Activated CD8-positive, alpha-beta memory T cell treated with anti-CD3 and anti-CD28 coated beads, Interleukin-2, amount 50 U/mL, for 48 hours (primary cell): ENCODE data around the gene DNAH3.
A peak's percentile ranks its signal among the peaks of the same experiment; 100 is the strongest.

Experiments used
- DNase-seq: peaks from one replicate; pipeline ENCODE4 v3.0.0-alpha.2; 2020

The DNAH3 gene

DNA sequence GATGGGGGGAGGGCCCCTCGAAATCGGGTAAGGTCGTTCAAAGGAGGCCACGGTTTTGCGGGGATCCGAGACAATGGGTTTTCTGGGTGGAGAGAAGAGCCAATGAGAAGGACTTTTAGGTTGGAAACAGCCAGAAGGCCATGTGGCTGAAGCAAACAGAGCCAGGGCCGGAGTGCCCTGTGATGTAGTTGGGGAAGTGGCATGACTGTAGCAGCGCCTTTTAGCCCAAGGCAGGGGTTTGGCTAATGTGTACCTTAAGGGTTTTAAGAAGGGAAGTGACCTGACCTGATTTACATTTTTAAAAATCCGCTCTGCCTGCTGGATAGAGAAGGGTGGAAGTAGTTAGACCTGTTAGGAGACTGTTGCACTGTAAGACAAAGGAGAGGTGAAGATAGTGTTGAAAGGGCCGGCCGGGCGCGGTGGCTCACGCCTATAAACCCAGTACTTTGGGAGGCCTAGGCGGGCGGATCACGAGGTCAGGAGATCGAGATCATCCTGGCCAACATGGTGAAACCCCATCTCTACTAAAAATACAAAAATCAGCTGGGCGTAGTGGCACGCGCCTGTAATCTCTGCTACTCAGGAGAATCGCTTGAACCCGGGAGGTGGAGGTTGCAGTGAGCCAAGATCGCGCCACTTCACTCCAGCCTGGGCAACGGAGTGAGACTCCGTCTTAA lies 249.1 kb downstream of the DNAH3 start:
- peak; percentile 62 for DNase-seq

- DNase-seq: no peak
These were observed 249.6 kb downstream of the DNAH3 start for GRCh38 chr16:20901068-20901435.

DNA sequence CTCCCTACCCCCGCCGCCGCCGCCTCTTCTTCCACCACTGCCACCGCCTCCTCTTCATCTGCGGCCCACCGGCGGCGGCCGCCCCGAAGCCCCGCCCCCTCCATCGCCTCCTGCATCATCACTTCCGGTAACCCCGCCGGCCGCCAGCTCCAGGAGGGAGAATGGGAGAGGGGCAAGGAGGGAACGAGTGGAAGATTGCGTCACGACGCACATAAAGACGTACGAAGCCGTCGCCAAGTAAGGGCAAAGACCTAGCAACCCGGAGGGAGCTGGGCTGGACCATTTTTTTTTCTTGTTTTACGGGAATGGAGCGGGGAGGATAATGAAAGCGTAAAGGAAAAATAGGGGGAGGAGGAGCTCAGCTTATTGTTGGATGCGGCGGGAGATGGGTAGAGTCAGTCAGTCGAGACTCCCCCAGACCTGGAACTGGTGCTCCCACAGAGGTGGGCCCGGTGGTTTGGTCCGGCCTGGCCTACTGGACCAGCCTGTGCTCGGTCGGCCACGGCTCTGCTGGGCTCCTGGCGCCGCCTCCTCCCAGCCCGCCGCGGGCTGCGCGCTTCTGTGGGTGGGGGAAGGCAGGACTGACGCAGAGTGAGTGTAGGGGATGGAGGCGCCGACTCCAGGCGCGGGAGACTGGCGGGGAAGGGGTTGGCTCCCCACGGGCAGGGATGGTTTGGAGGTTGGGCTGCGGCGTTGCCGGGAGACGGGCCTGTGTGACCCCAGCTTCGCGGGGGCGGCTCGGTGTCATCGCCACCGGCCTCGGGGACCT lies 250.2 kb downstream of the DNAH3 start, which contains the start of the genes DCUN1D3 and LYRM1:
Gene DCUN1D3, minus strand, starts transcription at position 60 of the 769 bp plus-strand sequence. CDS start 37,820 bp downstream, outside the sequence.
Gene LYRM1, plus strand, starts transcription at position 473 of the 769 bp plus-strand sequence. CDS start 14,785 bp downstream, outside the sequence.
- DNase-seq: peak; percentile 94

DNA sequence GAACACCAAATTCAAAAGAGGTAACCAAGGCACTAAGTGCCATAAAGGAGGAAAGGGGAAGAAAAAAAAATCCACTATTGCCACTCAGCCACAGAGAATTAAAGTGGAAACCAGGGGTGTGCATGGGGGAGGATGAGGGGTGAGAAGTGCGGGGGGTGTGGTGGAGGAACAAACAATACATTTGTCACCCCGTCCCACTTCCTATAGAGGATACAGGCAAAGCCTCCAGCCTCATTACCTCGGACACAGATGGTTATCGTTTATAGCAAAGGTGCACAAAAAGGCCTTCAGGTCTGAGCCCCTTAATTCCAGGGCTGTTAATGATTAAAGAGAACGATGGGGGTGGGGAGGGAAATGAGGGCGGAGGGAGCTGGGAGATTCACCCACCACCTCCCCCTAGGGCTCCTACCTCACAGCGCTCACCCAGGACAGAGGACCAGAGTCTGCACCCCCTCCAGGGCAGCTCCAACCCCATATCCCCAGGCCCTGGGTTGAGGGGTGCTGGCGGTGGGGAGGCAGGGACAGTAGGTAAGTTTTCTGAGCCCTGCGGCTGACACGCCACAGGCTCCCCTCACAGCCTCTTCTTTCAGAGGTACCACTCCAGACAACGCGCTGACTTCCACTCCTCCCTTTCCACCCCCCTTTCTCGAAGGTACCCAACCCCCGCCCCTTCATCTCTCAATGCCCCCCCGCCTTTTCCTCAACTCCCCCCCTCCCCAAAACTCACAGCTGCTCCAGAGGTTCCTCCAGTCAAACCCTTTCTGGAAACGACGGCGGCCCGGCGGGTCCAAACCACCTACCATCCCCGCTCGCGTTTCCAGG lies 251.0 kb downstream of the DNAH3 start:
- peak; percentile 61 for DNase-seq

DNA sequence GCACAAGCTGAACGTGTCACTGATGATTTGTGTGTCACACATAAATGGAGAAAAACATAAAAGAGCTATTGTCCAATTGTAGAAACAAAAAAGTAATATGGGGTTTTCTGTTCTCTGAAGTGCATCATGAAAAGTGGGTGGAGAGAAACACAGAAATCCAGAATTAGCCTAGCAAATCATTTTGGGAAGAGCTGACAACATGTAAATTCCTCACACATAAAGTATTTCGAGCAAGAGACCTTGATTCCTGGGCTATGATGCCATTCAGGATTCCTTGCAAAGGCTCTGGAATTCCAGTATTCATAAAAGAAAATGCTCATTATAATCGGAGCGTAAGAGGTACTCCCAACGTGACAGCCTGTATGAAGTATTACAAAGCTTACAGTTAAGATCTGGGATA lies 251.6 kb downstream of the DNAH3 start:
- DNase-seq: no peak

- no peak for DNase-seq
These were observed 252.7 kb downstream of the DNAH3 start for GRCh38 chr16:20897922-20898321.

GRCh38 chr16:20897253-20897897 lies 253.3 kb downstream of the DNAH3 start:
- no peak for DNase-seq

DNA sequence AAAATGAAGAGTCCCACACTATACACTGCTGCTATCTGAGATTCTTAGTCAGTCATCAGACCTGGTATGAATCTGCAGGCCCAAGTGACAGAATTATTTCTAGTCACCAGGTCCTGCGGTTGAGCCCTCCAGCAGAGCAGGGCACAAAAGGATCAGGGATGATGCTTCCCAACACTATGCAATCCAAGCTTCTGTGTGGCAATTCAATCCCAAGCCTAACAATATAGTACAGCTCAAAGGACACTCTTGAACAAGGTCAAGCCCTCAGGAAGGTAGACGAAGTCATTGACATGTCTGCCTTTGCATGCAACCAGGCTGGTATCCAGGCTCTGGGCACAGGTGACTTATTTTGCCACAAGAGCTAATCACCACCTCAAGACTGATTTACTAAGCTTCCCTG lies 256.3 kb downstream of the DNAH3 start:
- DNase-seq: no peak

- DNase-seq: no peak
These were observed 260.9 kb downstream of the DNAH3 start for GRCh38 chr16:20889625-20890275.

- no peak for DNase-seq
These were observed 263.4 kb downstream of the DNAH3 start for GRCh38 chr16:20887207-20887606.

- DNase-seq: no peak
These were observed 264.3 kb downstream of the DNAH3 start for GRCh38 chr16:20886320-20886719.

GRCh38 chr16:20884240-20884556 lies 266.4 kb downstream of the DNAH3 start:
- no peak for DNase-seq

- DNase-seq: no peak
These were observed 266.9 kb downstream of the DNAH3 start for GRCh38 chr16:20883554-20884239.
